Measurements from ENCODE around the gene ZNF488. TPM values are rescaled to one million over a fixed set of nuclear protein-coding genes. Genes with fewer than 3 reads are reported as not detected.

ZNF488 gene, protein sequence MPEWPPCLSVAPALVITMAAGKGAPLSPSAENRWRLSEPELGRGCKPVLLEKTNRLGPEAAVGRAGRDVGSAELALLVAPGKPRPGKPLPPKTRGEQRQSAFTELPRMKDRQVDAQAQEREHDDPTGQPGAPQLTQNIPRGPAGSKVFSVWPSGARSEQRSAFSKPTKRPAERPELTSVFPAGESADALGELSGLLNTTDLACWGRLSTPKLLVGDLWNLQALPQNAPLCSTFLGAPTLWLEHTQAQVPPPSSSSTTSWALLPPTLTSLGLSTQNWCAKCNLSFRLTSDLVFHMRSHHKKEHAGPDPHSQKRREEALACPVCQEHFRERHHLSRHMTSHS
- total RNA-seq (1.2 TPM), polyA plus RNA-seq (ENCODE audit: insufficient read depth in 1 of 8, insufficient read length in 8 of 8, low replicate concordance in 1 of 8) (1 to 10 TPM; 3.3 to 5.2 (median 4.0) TPM)
- long read RNA-seq, donor 1: 0 reads
- long read RNA-seq, donor 2: 0 reads
- long read RNA-seq, donor 3: 0 reads
- long read RNA-seq, donor 4: 0 reads
- long read RNA-seq, donor 5, partial matches to known transcripts: 0 of 3 reads
- long read RNA-seq, donor 5, other reads (novel, unspliced or antisense): 0 of 3 reads
- long read RNA-seq, donor 6, partial matches to known transcripts: 0 of 3 reads
- long read RNA-seq, donor 6, other reads (novel, unspliced or antisense): 0 of 3 reads
- long read RNA-seq, donor 7, partial matches to known transcripts: 0 of 4 reads
- long read RNA-seq, donor 7, other reads (novel, unspliced or antisense): 0 of 4 reads
- long read RNA-seq, donor 8, partial matches to known transcripts: 0 of 4 reads
- long read RNA-seq, donor 8, other reads (novel, unspliced or antisense): 0 of 4 reads
- long read RNA-seq, donor 9, partial matches to known transcripts: 0 of 1 reads
- long read RNA-seq, donor 9, other reads (novel, unspliced or antisense): 0 of 1 reads
- long read RNA-seq, donor 10, partial matches to known transcripts: 0 of 2 reads
- long read RNA-seq, donor 10, other reads (novel, unspliced or antisense): 0 of 2 reads
- long read RNA-seq, donor 11, partial matches to known transcripts: 0 of 2 reads
- long read RNA-seq, donor 11, other reads (novel, unspliced or antisense): 0 of 2 reads

DNA sequence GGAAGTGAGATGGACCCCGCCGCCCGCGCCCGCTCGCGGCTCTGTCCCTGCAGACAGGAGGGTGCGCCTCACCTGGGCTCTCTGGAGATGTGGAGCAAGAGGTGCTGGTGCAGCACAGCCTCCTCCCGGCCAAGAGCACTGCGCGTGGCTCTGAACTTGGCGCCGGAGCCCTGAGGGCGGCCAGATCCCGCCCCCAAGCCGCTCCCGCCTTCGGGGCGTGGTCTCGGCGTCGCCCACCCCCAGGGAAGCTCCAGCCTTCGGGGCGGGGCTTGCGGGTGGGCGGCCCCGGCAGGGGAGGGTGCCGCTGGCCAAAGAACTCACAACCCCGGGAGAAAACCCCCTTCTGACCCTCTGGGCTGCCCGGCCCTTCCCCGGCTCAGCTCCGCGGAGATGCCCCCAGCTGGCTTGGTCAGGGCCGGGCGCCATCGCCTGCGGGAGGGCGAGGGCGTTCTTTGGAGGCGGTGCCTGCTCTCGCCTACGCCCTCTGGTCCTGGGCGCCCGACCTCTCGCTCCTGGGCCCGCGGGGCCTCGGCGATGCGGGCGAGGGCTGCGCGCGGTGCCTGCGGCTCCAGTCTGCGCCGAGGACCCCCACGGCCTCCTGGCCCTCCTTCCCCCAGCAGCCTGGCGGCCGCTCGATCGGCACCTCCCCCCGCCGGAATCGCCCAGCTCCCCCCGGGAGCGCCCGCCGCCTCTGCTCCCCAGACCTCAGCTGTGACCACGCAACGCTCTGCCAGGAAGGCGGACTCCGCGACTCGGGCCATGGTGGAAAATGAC is at the start of gene ZNF488:
TSS of gene ZNF488 (minus strand) at position 146 of the 774 bp plus-strand sequence. CDS start 15,464 bp downstream, outside the sequence.
- H3K9me3 ChIP-seq (replicated peaks; ENCODE audit: control insufficient read depth, low read depth, low read length): no peaks in the 10 kb centered on the region
- WGBS (ENCODE audit: insufficient coverage): under 1% methylated on average over 49 of the region's 75 CpGs
- no peaks in the 10 kb centered on the region for H3K27me3 ChIP-seq (ENCODE audit: control insufficient read depth, insufficient read depth, low read length)
- peak within 1 kb of the TSS; percentile 79 for H3K27ac ChIP-seq (ENCODE audit: low read length)
- peaks cover 23% of the 10 kb centered on the region for H3K4me1 ChIP-seq (ENCODE audit: control insufficient read depth, insufficient read depth, low read length)
- peak within 1 kb of the TSS; percentile 64 for H3K4me3 ChIP-seq (ENCODE audit: low read length)
- H3K36me3 ChIP-seq (ENCODE audit: control insufficient read depth, insufficient read depth, low read length): no peaks in the 10 kb centered on the region
- peak; percentile 94 for DNase-seq

DNA sequence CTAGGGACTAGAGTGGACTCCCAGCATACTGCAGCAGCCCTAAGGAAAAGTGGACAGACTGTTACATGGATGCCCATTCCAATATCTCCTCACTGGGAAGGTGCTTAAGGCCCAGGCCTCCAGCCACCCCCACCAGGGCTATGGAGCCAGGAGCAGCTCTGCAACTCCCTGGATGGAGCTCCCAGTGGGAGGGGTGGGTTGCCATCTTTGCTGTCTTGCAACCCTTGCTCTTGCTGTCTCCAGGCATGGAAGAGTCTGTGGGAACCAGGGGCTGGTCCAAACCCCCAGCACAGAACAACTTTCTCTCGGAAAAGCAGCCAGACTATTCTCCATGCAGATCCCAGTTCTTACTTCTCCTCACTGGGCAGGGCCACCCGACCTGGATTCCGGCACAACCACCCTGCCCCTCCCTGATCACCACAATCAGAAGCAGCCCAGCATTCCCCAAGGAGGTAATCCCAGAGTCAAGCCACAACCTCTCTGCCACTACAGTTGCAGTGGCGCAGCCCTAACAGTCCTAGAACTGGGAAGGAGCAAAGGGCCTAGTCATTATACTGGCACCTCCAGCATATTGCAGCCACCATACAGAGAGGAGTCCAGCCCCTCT is 41.8 kb upstream of the ZNF488 start:
- Histone ChIP-seq H3K27ac (ENCODE audit: low read length) (no peak overlapping the region), H3K4me1 (ENCODE audit: control insufficient read depth, insufficient read depth, low read length) (no peaks in the 10 kb centered on the region), H3K27me3 (ENCODE audit: control insufficient read depth, insufficient read depth, low read length) (no peaks in the 10 kb centered on the region), H3K9me3 (replicated peaks; ENCODE audit: control insufficient read depth, low read depth, low read length) (no peaks in the 10 kb centered on the region), H3K36me3 (ENCODE audit: control insufficient read depth, insufficient read depth, low read length) (no peaks in the 10 kb centered on the region), H3K4me3 (ENCODE audit: low read length) (no peak overlapping the region)
- DNase-seq: no peak
- 86% methylated on average over 4 of the region's 4 CpGs for WGBS (ENCODE audit: insufficient coverage)

DNA sequence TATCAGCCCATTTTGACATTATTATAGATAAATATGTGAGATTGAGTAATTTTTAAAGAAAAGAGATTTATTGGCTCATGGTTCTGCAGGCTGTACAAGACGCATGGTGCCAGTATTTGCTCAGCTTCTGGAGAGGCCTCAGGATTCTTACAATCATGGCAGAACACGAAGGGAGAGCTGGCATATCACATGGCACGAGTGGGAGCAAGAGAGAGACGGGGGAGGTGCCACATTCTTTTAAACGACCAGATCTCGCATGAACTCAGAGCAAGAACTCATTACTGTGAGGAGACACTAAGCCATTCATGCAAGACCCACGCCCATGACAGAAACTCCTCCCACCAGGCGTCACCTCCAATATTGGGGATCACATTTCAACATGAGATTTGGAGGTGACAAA is 40.1 kb upstream of the ZNF488 start:
- no peak for DNase-seq
- Histone ChIP-seq H3K4me1 (ENCODE audit: control insufficient read depth, insufficient read depth, low read length) (no peaks in the 10 kb centered on the region), H3K27me3 (ENCODE audit: control insufficient read depth, insufficient read depth, low read length) (no peaks in the 10 kb centered on the region), H3K4me3 (ENCODE audit: low read length) (no peak overlapping the region), H3K27ac (ENCODE audit: low read length) (no peak overlapping the region), H3K36me3 (ENCODE audit: control insufficient read depth, insufficient read depth, low read length) (no peaks in the 10 kb centered on the region), H3K9me3 (replicated peaks; ENCODE audit: control insufficient read depth, low read depth, low read length) (no peaks in the 10 kb centered on the region)
- WGBS (ENCODE audit: insufficient coverage): 68% methylated on average over 6 of the region's 8 CpGs

DNA sequence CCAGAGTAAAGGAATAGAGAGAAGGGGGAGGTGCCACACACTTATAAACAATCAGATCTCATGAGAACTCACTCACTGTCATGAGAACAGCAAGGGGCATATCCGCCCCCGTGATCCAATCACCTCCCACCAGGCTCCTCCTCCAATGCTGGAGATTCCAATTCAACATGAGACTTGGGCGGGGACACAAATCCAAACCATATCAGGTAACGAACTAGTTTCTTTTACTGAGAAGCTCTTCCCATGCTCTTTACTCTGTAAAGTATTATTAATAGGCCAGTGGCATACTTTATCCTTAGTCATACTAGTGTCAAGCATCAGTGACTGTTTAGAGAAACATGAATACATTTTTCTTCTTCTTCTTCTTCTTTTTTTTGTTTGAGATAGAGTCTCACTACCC is 39.4 kb upstream of the ZNF488 start:
- Histone ChIP-seq H3K27me3 (ENCODE audit: control insufficient read depth, insufficient read depth, low read length) (no peaks in the 10 kb centered on the region), H3K4me3 (ENCODE audit: low read length) (no peak overlapping the region), H3K27ac (ENCODE audit: low read length) (no peak overlapping the region), H3K9me3 (replicated peaks; ENCODE audit: control insufficient read depth, low read depth, low read length) (no peaks in the 10 kb centered on the region), H3K4me1 (ENCODE audit: control insufficient read depth, insufficient read depth, low read length) (peaks cover 2% of the 10 kb centered on the region), H3K36me3 (ENCODE audit: control insufficient read depth, insufficient read depth, low read length) (no peaks in the 10 kb centered on the region)
- DNase-seq: no peak
- 80% methylated on average over 2 of the region's 4 CpGs for WGBS (ENCODE audit: insufficient coverage)

DNA sequence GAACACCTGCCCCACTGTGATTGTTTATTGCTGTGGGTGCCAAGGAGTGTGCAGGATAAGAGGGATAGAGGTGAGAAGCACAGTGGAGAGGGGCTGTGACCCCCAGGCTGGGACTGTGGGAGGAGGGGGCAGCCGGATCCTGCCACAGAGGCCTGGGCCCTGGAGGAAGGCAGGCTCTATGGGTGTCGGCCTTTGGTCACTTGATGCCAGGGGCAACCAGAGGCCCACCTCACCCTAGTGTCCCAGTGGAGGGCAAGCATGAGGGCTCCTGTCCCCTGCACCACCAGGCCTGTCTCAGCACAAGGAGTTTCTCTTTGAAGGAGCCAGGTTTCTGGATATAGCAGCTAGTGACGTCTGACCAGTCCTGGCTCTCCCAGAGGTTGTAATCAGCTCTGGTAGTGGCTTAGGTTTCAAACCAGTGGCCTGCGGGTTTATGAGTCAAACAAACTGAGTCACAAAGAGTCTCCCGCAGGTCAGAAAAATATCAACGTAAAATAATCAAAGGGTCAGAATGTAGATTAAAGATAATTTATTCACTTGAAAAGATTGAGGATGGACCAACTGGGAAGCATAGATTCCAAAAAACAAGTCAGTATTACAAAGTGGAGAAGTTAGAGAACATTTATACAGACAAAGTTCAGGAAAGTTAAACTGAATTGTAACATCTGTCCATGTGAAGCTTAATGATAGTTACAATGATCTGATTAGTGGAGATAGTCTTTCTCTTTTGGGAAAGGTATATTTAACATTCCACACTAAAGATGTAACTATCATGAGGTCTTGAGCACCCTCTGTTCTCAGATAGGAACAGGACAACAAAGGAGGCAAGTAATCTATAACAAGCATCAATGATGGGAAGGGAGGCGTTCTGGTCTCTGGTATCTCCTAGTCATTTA is 37.2 kb upstream of the ZNF488 start:
- DNase-seq: no peak
- Histone ChIP-seq H3K27me3 (ENCODE audit: control insufficient read depth, insufficient read depth, low read length) (no peaks in the 10 kb centered on the region), H3K36me3 (ENCODE audit: control insufficient read depth, insufficient read depth, low read length) (no peaks in the 10 kb centered on the region), H3K9me3 (replicated peaks; ENCODE audit: control insufficient read depth, low read depth, low read length) (no peaks in the 10 kb centered on the region), H3K4me3 (ENCODE audit: low read length) (no peak overlapping the region), H3K4me1 (ENCODE audit: control insufficient read depth, insufficient read depth, low read length) (peaks cover 2% of the 10 kb centered on the region), H3K27ac (ENCODE audit: low read length) (no peak overlapping the region)
- WGBS (ENCODE audit: insufficient coverage): 66% methylated on average over 4 of the region's 7 CpGs

DNA sequence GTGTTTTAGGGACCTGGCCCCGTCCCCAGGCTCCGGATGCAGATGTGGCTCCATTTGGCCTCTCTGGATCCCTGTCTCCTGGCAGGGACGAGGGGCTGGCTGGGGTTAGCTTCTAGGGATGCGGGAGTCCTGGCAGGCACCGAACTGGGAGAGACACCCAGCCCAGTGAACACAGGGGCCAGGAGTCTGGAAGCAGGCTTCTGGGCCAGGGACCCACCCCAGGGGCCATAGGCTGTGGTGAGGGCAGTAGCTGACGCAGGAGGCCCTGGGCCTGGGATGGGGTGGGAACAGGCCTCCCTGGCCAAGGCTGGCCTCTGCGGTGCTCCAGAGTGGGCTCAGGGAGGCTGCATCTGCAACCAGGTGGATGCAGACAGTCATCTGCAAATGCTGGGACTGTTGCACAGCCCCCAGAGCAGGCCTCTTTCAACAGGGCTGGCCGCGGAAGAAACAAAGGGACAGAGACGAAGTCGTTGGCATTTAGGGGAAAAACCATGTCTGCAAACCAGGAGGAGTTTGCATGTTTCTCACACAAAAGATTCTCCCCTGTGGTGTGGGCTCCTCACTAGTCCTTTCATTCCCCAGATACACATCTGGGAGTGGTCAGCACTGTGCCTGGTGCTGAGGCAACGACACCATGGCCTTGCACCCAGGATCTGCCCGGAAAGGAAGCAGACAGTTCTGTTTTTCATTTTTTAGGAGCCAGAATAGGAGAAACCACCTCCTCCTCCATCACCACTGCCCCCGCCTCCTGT is 36.4 kb upstream of the ZNF488 start:
- Histone ChIP-seq H3K27me3 (ENCODE audit: control insufficient read depth, insufficient read depth, low read length) (no peaks in the 10 kb centered on the region), H3K36me3 (ENCODE audit: control insufficient read depth, insufficient read depth, low read length) (no peaks in the 10 kb centered on the region), H3K9me3 (replicated peaks; ENCODE audit: control insufficient read depth, low read depth, low read length) (no peaks in the 10 kb centered on the region), H3K4me3 (ENCODE audit: low read length) (no peak overlapping the region), H3K27ac (ENCODE audit: low read length) (no peak overlapping the region), H3K4me1 (ENCODE audit: control insufficient read depth, insufficient read depth, low read length) (peaks cover 2% of the 10 kb centered on the region)
- WGBS (ENCODE audit: insufficient coverage): 62% methylated on average over 8 of the region's 14 CpGs
- DNase-seq: no peak

DNA sequence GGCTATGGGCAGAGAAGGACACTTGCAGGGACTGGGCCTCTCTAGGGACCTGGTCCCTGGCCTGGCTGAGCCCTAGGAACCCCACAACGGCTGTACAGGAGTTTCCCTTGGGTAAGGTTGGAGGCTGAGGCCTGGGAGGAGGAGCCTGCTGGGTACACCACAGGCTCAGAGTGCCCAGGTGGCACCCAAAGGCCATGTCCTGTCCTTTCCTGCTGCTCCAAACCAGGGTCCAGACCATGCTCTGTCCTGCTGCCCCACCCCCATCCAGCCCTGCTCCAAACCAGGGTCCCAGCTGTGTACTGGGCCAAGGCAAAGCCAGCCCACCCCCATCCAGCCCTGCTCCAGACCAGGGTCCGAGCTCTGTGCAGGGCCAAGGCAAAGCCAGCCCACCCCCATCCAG is 35.3 kb upstream of the ZNF488 start:
- Histone ChIP-seq H3K27ac (ENCODE audit: low read length) (no peak overlapping the region), H3K4me1 (ENCODE audit: control insufficient read depth, insufficient read depth, low read length) (peaks cover 2% of the 10 kb centered on the region), H3K36me3 (ENCODE audit: control insufficient read depth, insufficient read depth, low read length) (no peaks in the 10 kb centered on the region), H3K4me3 (ENCODE audit: low read length) (no peak overlapping the region), H3K27me3 (ENCODE audit: control insufficient read depth, insufficient read depth, low read length) (no peaks in the 10 kb centered on the region), H3K9me3 (replicated peaks; ENCODE audit: control insufficient read depth, low read depth, low read length) (no peaks in the 10 kb centered on the region)
- WGBS (ENCODE audit: insufficient coverage): 90% methylated on average over 2 of the region's 2 CpGs
- no peak for DNase-seq

DNA sequence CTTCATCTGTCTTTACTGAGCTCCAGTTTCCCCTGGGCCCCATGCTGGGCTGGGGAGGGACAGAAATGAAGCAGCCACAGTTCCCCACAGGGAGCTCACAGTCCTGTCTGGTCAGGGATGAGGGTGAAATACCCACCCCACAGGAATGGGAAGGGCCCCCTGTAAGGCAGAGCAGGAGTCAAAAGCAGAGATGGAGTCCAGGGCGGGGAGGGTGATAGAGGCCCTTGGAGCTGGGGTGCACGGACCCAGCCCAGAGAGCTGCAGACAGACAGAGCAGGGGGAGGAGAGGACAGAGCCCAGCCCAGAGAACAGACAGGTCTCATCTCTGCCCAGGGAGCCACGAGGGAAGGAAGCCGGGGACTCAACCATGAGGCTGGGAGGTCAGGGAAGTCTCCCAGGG is 34.9 kb upstream of the ZNF488 start:
- H3K27me3 ChIP-seq (ENCODE audit: control insufficient read depth, insufficient read depth, low read length): no peaks in the 10 kb centered on the region
- H3K9me3 ChIP-seq (replicated peaks; ENCODE audit: control insufficient read depth, low read depth, low read length): no peaks in the 10 kb centered on the region
- H3K4me1 ChIP-seq (ENCODE audit: control insufficient read depth, insufficient read depth, low read length): peaks cover 2% of the 10 kb centered on the region
- H3K36me3 ChIP-seq (ENCODE audit: control insufficient read depth, insufficient read depth, low read length): no peaks in the 10 kb centered on the region
- no peak overlapping the region for H3K27ac ChIP-seq (ENCODE audit: low read length)
- no peak overlapping the region for H3K4me3 ChIP-seq (ENCODE audit: low read length)
- WGBS (ENCODE audit: insufficient coverage): 89% methylated on average over 4 of the region's 4 CpGs
- no peak for DNase-seq

Data from muscle of leg (tissue), 16 donors.